SK-N-SH treated with all-trans-retinoic acid at 6 μM for 48 hours (cell line): ENCODE data around the gene MSMO1.
A peak's percentile ranks its signal among the peaks of the same experiment; 100 is the strongest.

Experiments used
- ATAC-seq: fragments of 200-7000 bp; cut with Tn5 transposase; 3 replicates; pipeline ENCODE4 v1.9.1; 2020; ENCODE audit warnings: mild to moderate bottlenecking, moderate library complexity
- ARNTL ChIP-seq: fragments of 450-650 bp; formaldehyde crosslinking; IDR thresholded peaks from 2 replicates; pipeline ENCODE4 v1.5.0; 2020; ENCODE audit warnings: low read depth, mild to moderate bottlenecking, moderate library complexity, borderline replicate concordance
- BACH2 ChIP-seq: fragments of 250-450 bp; sonication (Bioruptor Pico); IDR thresholded peaks from 2 replicates; pipeline ENCODE4 v1.9.0; 2021; ENCODE audit warnings: mild to moderate bottlenecking, borderline replicate concordance
- CSDC2 ChIP-seq: fragments of 250-450 bp; sonication (Bioruptor Pico); IDR thresholded peaks from 2 replicates; pipeline ENCODE4 v1.5.0; 2020; ENCODE audit warnings: mild to moderate bottlenecking, moderate library complexity
- ESRRG ChIP-seq: fragments of 250-450 bp; sonication (Bioruptor Pico); IDR thresholded peaks from 2 replicates; pipeline ENCODE4 v1.6.1; 2021; ENCODE audit warnings: mild to moderate bottlenecking
- GLIS3 ChIP-seq: fragments of 250-450 bp; sonication (Bioruptor Pico); IDR thresholded peaks from 2 replicates; pipeline ENCODE4 v1.5.0; 2020; ENCODE audit warnings: mild to moderate bottlenecking, moderate library complexity
- ISL1 ChIP-seq: fragments of 250-450 bp; sonication (Bioruptor Pico); IDR thresholded peaks from 2 replicates; pipeline ENCODE4 v2.1.2; 2022; ENCODE audit warnings: mild to moderate bottlenecking, moderate library complexity
- OSR1 ChIP-seq: fragments of 250-450 bp; sonication (Bioruptor Pico); IDR thresholded peaks from 2 replicates; pipeline ENCODE4 v1.8.0; 2022; ENCODE audit warnings: moderate library complexity, mild to moderate bottlenecking, inconsistent platforms
- POU6F1 ChIP-seq: fragments of 250-450 bp; sonication (Bioruptor Pico); IDR thresholded peaks from 2 replicates; pipeline ENCODE4 v1.8.0; 2021; ENCODE audit warnings: low read depth, mild to moderate bottlenecking, moderate library complexity, borderline replicate concordance
- PPARA ChIP-seq: fragments of 250-450 bp; sonication (Bioruptor Pico); IDR thresholded peaks from 2 replicates; pipeline ENCODE4 v1.5.0; 2020; ENCODE audit warnings: mild to moderate bottlenecking, borderline replicate concordance
- RARB ChIP-seq: fragments of 250-450 bp; sonication (Bioruptor Pico); IDR thresholded peaks from 2 replicates; pipeline ENCODE4 v1.8.0; 2021; ENCODE audit warnings: mild to moderate bottlenecking, moderate library complexity
- TCF4 ChIP-seq: fragments of 250-450 bp; sonication (Bioruptor Pico); IDR thresholded peaks from 2 replicates; pipeline ENCODE4 v1.8.0; 2021; ENCODE audit warnings: mild to moderate bottlenecking, moderate library complexity, borderline replicate concordance
- TOX ChIP-seq: fragments of 250-450 bp; sonication (Bioruptor Pico); IDR thresholded peaks from 2 replicates; pipeline ENCODE4 v1.8.0; 2021; ENCODE audit warnings: mild to moderate bottlenecking, moderate library complexity, borderline replicate concordance
- ZC3H10 ChIP-seq: fragments of 250-450 bp; sonication (Bioruptor Pico); IDR thresholded peaks from 2 replicates; pipeline ENCODE4 v1.5.1; 2021; ENCODE audit warnings: mild to moderate bottlenecking, moderate library complexity
- ZFP3 ChIP-seq: fragments of 250-450 bp; sonication (Bioruptor Pico); IDR thresholded peaks from 2 replicates; pipeline ENCODE4 v1.5.0; 2020; ENCODE audit warnings: mild to moderate bottlenecking, moderate library complexity
- ZFP30 ChIP-seq: fragments of 450-650 bp; formaldehyde crosslinking; IDR thresholded peaks from 2 replicates; pipeline ENCODE4 v1.5.0; 2022; ENCODE audit warnings: mild to moderate bottlenecking, moderate library complexity
- ZNF565 ChIP-seq: fragments of 450-650 bp; formaldehyde crosslinking; conservative IDR thresholded peaks from 2 replicates; pipeline ENCODE4 v1.5.0; 2020; ENCODE audit warnings: low read depth, mild to moderate bottlenecking, moderate library complexity
- ZNF70 ChIP-seq: fragments of 450-650 bp; formaldehyde crosslinking; IDR thresholded peaks from 2 replicates; pipeline ENCODE4 v1.5.0; 2020; ENCODE audit warnings: mild to moderate bottlenecking, moderate library complexity
- ZNF8 ChIP-seq: fragments of 450-650 bp; formaldehyde crosslinking; IDR thresholded peaks from 2 replicates; pipeline ENCODE4 v1.5.0; 2020; ENCODE audit warnings: mild to moderate bottlenecking, moderate library complexity
- TF ChIP-seq, protein P1 (sequence below): fragments of 250-450 bp; sonication (Bioruptor Pico); IDR thresholded peaks from 2 replicates; pipeline ENCODE4 v1.8.0; 2020; ENCODE audit warnings: mild to moderate bottlenecking, moderate library complexity, borderline replicate concordance
- TF ChIP-seq, protein P2 (sequence below): fragments of 250-450 bp; sonication (Bioruptor Pico); IDR thresholded peaks from 2 replicates; pipeline ENCODE4 v1.5.1; 2020; ENCODE audit warnings: low read depth, mild to moderate bottlenecking, moderate library complexity
- TF ChIP-seq, protein P3 (sequence below): fragments of 250-450 bp; sonication (Bioruptor Pico); IDR thresholded peaks from 2 replicates; pipeline ENCODE4 v1.5.0; 2020; ENCODE audit warnings: mild to moderate bottlenecking, moderate library complexity
- TF ChIP-seq, protein P4 (sequence below): fragments of 250-450 bp; sonication (Bioruptor Pico); IDR thresholded peaks from 2 replicates; pipeline ENCODE4 v1.5.1; 2021; ENCODE audit warnings: mild to moderate bottlenecking, moderate library complexity

MSMO1 gene

GRCh38 chr4:165309456-165309855 lies 18.0 kb upstream of the MSMO1 start:
- no peak for ATAC-seq
- no peak for TF ChIP-seq ISL1 (CRISPR knock-in tag)
- no peak for TF ChIP-seq OSR1 (CRISPR knock-in tag)
- TF ChIP-seq PPARA (CRISPR knock-in tag), result no peak
- no peak for TF ChIP-seq RARB (CRISPR knock-in tag)
- no peak for TF ChIP-seq ZFP3 (CRISPR knock-in tag)
- no peak for TF ChIP-seq GLIS3 (CRISPR knock-in tag)
- no peak for TF ChIP-seq ZNF8 (CRISPR knock-in tag)
- no peak for TF ChIP-seq TCF4 (CRISPR knock-in tag)
- TF ChIP-seq ESRRG (CRISPR knock-in tag), result no peak
- TF ChIP-seq, protein P1, sequence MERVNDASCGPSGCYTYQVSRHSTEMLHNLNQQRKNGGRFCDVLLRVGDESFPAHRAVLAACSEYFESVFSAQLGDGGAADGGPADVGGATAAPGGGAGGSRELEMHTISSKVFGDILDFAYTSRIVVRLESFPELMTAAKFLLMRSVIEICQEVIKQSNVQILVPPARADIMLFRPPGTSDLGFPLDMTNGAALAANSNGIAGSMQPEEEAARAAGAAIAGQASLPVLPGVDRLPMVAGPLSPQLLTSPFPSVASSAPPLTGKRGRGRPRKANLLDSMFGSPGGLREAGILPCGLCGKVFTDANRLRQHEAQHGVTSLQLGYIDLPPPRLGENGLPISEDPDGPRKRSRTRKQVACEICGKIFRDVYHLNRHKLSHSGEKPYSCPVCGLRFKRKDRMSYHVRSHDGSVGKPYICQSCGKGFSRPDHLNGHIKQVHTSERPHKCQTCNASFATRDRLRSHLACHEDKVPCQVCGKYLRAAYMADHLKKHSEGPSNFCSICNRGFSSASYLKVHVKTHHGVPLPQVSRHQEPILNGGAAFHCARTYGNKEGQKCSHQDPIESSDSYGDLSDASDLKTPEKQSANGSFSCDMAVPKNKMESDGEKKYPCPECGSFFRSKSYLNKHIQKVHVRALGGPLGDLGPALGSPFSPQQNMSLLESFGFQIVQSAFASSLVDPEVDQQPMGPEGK (CRISPR knock-in tag), result no peak
- no peak for TF ChIP-seq ARNTL (CRISPR knock-in tag)

GRCh38 chr4:165312506-165312905 lies 15.0 kb upstream of the MSMO1 start:
- ATAC-seq, result peak; percentile 66; the same call in 2 of the 3 replicates
- TF ChIP-seq GLIS3 (CRISPR knock-in tag), result no peak

DNA sequence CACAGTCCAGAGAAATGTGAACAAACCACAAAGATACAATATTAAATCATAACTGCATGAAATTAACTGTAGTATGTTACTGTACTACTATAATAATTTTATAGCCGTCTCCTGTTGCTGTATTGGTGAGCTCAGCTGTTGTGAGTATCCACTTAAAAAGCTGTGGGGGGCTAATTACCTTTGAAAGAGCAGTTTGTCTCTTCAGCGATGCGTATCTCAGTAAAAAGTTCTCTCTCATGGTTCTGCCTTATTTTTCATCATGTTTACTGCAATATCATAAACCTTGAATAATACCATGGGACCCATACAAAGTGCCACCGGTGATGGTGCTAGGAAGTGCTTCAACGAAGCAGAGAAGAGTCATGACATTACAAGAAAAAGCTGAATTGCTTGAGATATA lies 8.4 kb upstream of the MSMO1 start:
- TF ChIP-seq ISL1 (CRISPR knock-in tag) (no peak), OSR1 (CRISPR knock-in tag) (no peak), GLIS3 (CRISPR knock-in tag) (no peak), TOX (CRISPR knock-in tag) (no peak), ZNF565 (CRISPR knock-in tag) (no peak), ZNF70 (CRISPR knock-in tag) (no peak), ESRRG (CRISPR knock-in tag) (no peak)
- no peak for ATAC-seq

GRCh38 chr4:165319509-165319908 lies 8.0 kb upstream of the MSMO1 start:
- TF ChIP-seq TOX (CRISPR knock-in tag), result no peak
- TF ChIP-seq, protein P2, sequence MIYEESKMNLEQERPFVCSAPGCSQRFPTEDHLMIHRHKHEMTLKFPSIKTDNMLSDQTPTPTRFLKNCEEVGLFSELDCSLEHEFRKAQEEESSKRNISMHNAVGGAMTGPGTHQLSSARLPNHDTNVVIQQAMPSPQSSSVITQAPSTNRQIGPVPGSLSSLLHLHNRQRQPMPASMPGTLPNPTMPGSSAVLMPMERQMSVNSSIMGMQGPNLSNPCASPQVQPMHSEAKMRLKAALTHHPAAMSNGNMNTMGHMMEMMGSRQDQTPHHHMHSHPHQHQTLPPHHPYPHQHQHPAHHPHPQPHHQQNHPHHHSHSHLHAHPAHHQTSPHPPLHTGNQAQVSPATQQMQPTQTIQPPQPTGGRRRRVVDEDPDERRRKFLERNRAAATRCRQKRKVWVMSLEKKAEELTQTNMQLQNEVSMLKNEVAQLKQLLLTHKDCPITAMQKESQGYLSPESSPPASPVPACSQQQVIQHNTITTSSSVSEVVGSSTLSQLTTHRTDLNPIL (CRISPR knock-in tag), result no peak
- TF ChIP-seq ZNF8 (CRISPR knock-in tag), result no peak
- TF ChIP-seq POU6F1 (CRISPR knock-in tag), result no peak
- TF ChIP-seq GLIS3 (CRISPR knock-in tag), result no peak
- TF ChIP-seq PPARA (CRISPR knock-in tag), result no peak
- TF ChIP-seq, protein P1 (CRISPR knock-in tag), result no peak
- TF ChIP-seq CSDC2 (CRISPR knock-in tag), result no peak
- TF ChIP-seq ZC3H10 (CRISPR knock-in tag), result no peak
- no peak for TF ChIP-seq RARB (CRISPR knock-in tag)
- TF ChIP-seq, protein P3, sequence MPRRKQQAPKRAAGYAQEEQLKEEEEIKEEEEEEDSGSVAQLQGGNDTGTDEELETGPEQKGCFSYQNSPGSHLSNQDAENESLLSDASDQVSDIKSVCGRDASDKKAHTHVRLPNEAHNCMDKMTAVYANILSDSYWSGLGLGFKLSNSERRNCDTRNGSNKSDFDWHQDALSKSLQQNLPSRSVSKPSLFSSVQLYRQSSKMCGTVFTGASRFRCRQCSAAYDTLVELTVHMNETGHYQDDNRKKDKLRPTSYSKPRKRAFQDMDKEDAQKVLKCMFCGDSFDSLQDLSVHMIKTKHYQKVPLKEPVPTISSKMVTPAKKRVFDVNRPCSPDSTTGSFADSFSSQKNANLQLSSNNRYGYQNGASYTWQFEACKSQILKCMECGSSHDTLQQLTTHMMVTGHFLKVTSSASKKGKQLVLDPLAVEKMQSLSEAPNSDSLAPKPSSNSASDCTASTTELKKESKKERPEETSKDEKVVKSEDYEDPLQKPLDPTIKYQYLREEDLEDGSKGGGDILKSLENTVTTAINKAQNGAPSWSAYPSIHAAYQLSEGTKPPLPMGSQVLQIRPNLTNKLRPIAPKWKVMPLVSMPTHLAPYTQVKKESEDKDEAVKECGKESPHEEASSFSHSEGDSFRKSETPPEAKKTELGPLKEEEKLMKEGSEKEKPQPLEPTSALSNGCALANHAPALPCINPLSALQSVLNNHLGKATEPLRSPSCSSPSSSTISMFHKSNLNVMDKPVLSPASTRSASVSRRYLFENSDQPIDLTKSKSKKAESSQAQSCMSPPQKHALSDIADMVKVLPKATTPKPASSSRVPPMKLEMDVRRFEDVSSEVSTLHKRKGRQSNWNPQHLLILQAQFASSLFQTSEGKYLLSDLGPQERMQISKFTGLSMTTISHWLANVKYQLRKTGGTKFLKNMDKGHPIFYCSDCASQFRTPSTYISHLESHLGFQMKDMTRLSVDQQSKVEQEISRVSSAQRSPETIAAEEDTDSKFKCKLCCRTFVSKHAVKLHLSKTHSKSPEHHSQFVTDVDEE (CRISPR knock-in tag), result no peak
- TF ChIP-seq ZFP3 (CRISPR knock-in tag), result no peak
- no peak for TF ChIP-seq OSR1 (CRISPR knock-in tag)
- TF ChIP-seq, protein P4, sequence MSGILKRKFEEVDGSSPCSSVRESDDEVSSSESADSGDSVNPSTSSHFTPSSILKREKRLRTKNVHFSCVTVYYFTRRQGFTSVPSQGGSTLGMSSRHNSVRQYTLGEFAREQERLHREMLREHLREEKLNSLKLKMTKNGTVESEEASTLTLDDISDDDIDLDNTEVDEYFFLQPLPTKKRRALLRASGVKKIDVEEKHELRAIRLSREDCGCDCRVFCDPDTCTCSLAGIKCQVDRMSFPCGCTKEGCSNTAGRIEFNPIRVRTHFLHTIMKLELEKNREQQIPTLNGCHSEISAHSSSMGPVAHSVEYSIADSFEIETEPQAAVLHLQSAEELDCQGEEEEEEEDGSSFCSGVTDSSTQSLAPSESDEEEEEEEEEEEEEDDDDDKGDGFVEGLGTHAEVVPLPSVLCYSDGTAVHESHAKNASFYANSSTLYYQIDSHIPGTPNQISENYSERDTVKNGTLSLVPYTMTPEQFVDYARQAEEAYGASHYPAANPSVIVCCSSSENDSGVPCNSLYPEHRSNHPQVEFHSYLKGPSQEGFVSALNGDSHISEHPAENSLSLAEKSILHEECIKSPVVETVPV (CRISPR knock-in tag), result no peak
- no peak for TF ChIP-seq BACH2
- no peak for TF ChIP-seq ISL1 (CRISPR knock-in tag)
- no peak for TF ChIP-seq ZFP30 (CRISPR knock-in tag)
- no peak for TF ChIP-seq ARNTL (CRISPR knock-in tag)
- no peak for TF ChIP-seq ESRRG (CRISPR knock-in tag)
- ATAC-seq, result no peak
